Thoracic aorta (tissue), 2 donors: ENCODE results near the gene SNRNP27. TPM values are rescaled to one million over a fixed set of nuclear protein-coding genes. Genes with fewer than 3 reads are reported as not detected.

Experiments
- ATAC-seq: fragments of 150-250 bp; one replicate; pipeline ENCODE4 v1.8.0; 2017; ENCODE audit warnings: low read depth; ENCODE audit not compliant: insufficient number of reproducible peaks, low FRiP score
- DNase-seq: peaks from one replicate; pipeline ENCODE4 v3.0.0-alpha.2; 2020; ENCODE audit warnings: low spot score
- H3K27ac ChIP-seq, 2 donors: fragments of 200-600 bp; sonication (generic); 1 replicate in 1 of 2; 2 replicates in 1 of 2; pipeline ENCODE4 v1.5.1; 2016; ENCODE audit warnings: mild to moderate bottlenecking in 2 of 2, moderate library complexity in 2 of 2
- H3K27me3 ChIP-seq: fragments of 200-600 bp; sonication (generic); replicated peaks from 2 replicates; pipeline ENCODE4 v1.6.0; 2016; ENCODE audit warnings: mild to moderate bottlenecking; ENCODE audit not compliant: insufficient read depth
- H3K36me3 ChIP-seq: fragments of 200-600 bp; sonication (generic); one replicate; pipeline ENCODE4 v1.5.1; 2016
- H3K4me1 ChIP-seq, 2 donors: fragments of 200-600 bp; sonication (generic); 1 replicate in 1 of 2; 2 replicates in 1 of 2; pipeline versions ENCODE4 v1.5.1 to v1.6.0; 2016; ENCODE audit warnings: low read depth in 2 of 2, mild to moderate bottlenecking in 1 of 2; ENCODE audit not compliant: control insufficient read depth in 1 of 2
- H3K4me3 ChIP-seq: fragments of 200-600 bp; sonication (generic); 2 replicates; pipeline ENCODE4 v1.5.1; 2016; ENCODE audit warnings: mild to moderate bottlenecking
- H3K9me3 ChIP-seq: fragments of 200-600 bp; sonication (generic); 2 replicates; pipeline ENCODE4 v1.5.1; 2016
- CTCF ChIP-seq: fragments of 200-600 bp; sonication (generic); IDR thresholded peaks from one replicate; pipeline ENCODE4 v1.5.1; 2019; ENCODE audit warnings: antibody characterized with exemption
- total RNA-seq, 2 donors: library from RNA; depleted of rRNA; stranded (reverse); fragments of >200 nt; gene quantifications; one replicate each; pipeline versions ENCODE4 v1.1.0 to v1.2.3, GENCODE V29; 2016

The SNRNP27 gene
- total RNA-seq, 2 donors from 2014 or later: 57.4 to 98.7 TPM

GRCh38 chr2:69943000-69943842 lies 49.5 kb downstream of the SNRNP27 start:
- Histone ChIP-seq H3K4me3 (no peak overlapping the region), H3K4me1 (no peaks in the 10 kb centered on the region), H3K27me3 (no peaks in the 10 kb centered on the region), H3K9me3 (no peaks in the 10 kb centered on the region), H3K36me3 (peaks cover 32% of the 10 kb centered on the region), H3K27ac (no peak overlapping the region)
- DNase-seq (no peak), ATAC-seq (no peak)
- TF ChIP-seq CTCF: no peak

- H3K27ac ChIP-seq: no peak overlapping the region
- TF ChIP-seq CTCF: no peak
- no peaks in the 10 kb centered on the region for H3K4me1 ChIP-seq
- H3K36me3 ChIP-seq: peaks cover 26% of the 10 kb centered on the region
- ATAC-seq (no peak), DNase-seq (no peak)
- H3K4me3 ChIP-seq: no peak overlapping the region
- no peaks in the 10 kb centered on the region for H3K9me3 ChIP-seq
- H3K27me3 ChIP-seq: no peaks in the 10 kb centered on the region
Measured at GRCh38 chr2:69943843-69944525, 50.2 kb downstream of the SNRNP27 start.

- H3K27ac ChIP-seq: no peak overlapping the region
- no peaks in the 10 kb centered on the region for H3K27me3 ChIP-seq
- peaks cover 23% of the 10 kb centered on the region for H3K36me3 ChIP-seq
- no peak for TF ChIP-seq CTCF
- no peaks in the 10 kb centered on the region for H3K9me3 ChIP-seq
- ATAC-seq: no peak
- H3K4me3 ChIP-seq: no peak overlapping the region
- no peaks in the 10 kb centered on the region for H3K4me1 ChIP-seq
- no peak for DNase-seq
Measured at GRCh38 chr2:69944756-69945155, 51.0 kb downstream of the SNRNP27 start.

GRCh38 chr2:69945441-69945840 lies 51.7 kb downstream of the SNRNP27 start:
- H3K4me3 ChIP-seq: no peak overlapping the region
- ATAC-seq (no peak), DNase-seq (no peak)
- TF ChIP-seq CTCF: no peak
- peaks cover 19% of the 10 kb centered on the region for H3K36me3 ChIP-seq
- H3K27ac ChIP-seq: no peak overlapping the region
- no peaks in the 10 kb centered on the region for H3K4me1 ChIP-seq
- H3K9me3 ChIP-seq: no peaks in the 10 kb centered on the region
- no peaks in the 10 kb centered on the region for H3K27me3 ChIP-seq

GRCh38 chr2:69945941-69946340 lies 52.2 kb downstream of the SNRNP27 start:
- no peak overlapping the region for H3K27ac ChIP-seq
- no peak for ATAC-seq
- DNase-seq: no peak
- no peak overlapping the region for H3K4me3 ChIP-seq
- no peaks in the 10 kb centered on the region for H3K27me3 ChIP-seq
- H3K9me3 ChIP-seq: no peaks in the 10 kb centered on the region
- no peaks in the 10 kb centered on the region for H3K4me1 ChIP-seq
- peaks cover 14% of the 10 kb centered on the region for H3K36me3 ChIP-seq
- no peak for TF ChIP-seq CTCF
